ENCODE measurements around the gene TMCO2.

- TF ChIP-seq, protein P1, sequence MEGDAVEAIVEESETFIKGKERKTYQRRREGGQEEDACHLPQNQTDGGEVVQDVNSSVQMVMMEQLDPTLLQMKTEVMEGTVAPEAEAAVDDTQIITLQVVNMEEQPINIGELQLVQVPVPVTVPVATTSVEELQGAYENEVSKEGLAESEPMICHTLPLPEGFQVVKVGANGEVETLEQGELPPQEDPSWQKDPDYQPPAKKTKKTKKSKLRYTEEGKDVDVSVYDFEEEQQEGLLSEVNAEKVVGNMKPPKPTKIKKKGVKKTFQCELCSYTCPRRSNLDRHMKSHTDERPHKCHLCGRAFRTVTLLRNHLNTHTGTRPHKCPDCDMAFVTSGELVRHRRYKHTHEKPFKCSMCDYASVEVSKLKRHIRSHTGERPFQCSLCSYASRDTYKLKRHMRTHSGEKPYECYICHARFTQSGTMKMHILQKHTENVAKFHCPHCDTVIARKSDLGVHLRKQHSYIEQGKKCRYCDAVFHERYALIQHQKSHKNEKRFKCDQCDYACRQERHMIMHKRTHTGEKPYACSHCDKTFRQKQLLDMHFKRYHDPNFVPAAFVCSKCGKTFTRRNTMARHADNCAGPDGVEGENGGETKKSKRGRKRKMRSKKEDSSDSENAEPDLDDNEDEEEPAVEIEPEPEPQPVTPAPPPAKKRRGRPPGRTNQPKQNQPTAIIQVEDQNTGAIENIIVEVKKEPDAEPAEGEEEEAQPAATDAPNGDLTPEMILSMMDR (IDR thresholded peaks at IDR 0.05) = no peak
- TF ChIP-seq POLR2A (IDR thresholded peaks at IDR 0.05) (no peak), POLR2AphosphoS5 (IDR thresholded peaks at IDR 0.05) (no peak)
These were observed 6.4 kb upstream of the TMCO2 start for GRCh38 chr1:40241362-40241761.
